ENCODE results near the gene BRMS1L.
A peak's percentile ranks its signal among the peaks of the same experiment; 100 is the strongest.

DNA sequence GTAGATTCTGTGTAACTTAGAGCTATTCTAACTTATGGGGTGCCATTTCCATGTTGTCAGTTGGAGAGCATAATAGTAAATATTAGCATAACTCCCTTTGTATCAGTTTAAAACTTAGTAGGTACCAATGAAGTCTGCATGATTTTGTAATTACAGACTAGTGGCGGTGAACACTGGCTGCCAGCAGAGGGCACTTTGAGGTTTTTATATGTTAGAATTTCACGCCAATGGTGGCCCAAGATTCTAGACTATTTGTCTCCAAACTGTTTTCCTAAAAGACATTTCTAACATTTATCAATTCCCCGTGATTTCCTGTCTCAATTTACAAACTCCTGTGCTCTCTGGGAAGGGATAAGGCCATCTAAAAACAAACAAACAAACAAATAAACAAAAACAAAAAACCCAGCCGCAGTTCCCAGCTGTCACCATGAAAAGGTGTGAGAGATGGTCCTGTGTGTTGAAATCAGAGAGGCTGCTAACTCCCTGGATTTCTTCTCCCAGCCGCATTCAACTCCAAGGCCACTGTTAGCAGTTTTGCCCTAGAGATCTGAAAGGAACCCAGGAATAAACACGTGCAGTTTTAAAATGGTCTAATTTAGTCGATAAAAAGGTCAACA is 57.6 kb downstream of the BRMS1L start:
- TF ChIP-seq, protein P1, sequence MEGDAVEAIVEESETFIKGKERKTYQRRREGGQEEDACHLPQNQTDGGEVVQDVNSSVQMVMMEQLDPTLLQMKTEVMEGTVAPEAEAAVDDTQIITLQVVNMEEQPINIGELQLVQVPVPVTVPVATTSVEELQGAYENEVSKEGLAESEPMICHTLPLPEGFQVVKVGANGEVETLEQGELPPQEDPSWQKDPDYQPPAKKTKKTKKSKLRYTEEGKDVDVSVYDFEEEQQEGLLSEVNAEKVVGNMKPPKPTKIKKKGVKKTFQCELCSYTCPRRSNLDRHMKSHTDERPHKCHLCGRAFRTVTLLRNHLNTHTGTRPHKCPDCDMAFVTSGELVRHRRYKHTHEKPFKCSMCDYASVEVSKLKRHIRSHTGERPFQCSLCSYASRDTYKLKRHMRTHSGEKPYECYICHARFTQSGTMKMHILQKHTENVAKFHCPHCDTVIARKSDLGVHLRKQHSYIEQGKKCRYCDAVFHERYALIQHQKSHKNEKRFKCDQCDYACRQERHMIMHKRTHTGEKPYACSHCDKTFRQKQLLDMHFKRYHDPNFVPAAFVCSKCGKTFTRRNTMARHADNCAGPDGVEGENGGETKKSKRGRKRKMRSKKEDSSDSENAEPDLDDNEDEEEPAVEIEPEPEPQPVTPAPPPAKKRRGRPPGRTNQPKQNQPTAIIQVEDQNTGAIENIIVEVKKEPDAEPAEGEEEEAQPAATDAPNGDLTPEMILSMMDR (IDR thresholded peaks at IDR 0.05; ENCODE audit: low read length) = peak; percentile 80
- TF ChIP-seq EZH2 (IDR thresholded peaks at IDR 0.05; ENCODE audit: borderline replicate concordance, low read length) = no peak
